ENCODE data around the gene DDIAS. TPM values are rescaled to one million over a fixed set of nuclear protein-coding genes. Genes with fewer than 3 reads are reported as not detected.

DDIAS gene
- total and polyA plus RNA-seq, 9 of the 15 experiments (the other 6 are each of a cell fraction or from before 2014, with no cell fraction given): 9.4 to 27.2 (median 23.3) TPM

GRCh38 chr11:82854242-82854641 lies 47.3 kb upstream of the DDIAS start:
- POLR2A ChIA-PET: interaction anchor here (0.7 kb wide), 1 partner anchor 38 kb away, joined by 4 read pairs; no protein-coding TSS in a partner anchor
- FAIRE-seq: no peak
- Histone ChIP-seq H3K27me3 (ENCODE audit: control insufficient read depth in 2 of 2, insufficient read depth in 2 of 2, low read length in 2 of 2) (no peaks in the 10 kb centered on the region), H3K4me3 (no peak overlapping the region), H3K79me2 (ENCODE audit: control insufficient read depth, insufficient read depth, low read length) (no peaks in the 10 kb centered on the region), H4K20me1 (replicated peaks; ENCODE audit: control insufficient read depth, insufficient read depth, low read length) (no peaks in the 10 kb centered on the region; the same call in 1 of the 2 replicates), H3K9ac (ENCODE audit: insufficient read depth in 1 of 2, low read depth in 2 of 2, low read length in 2 of 2) (no peak overlapping the region), H3K36me3 (ENCODE audit: control insufficient read depth, insufficient read depth, low read length) (0 out of 3 replicates have a peak, but pooled peaks cover 2% of the 10 kb centered on the region), H3K9me1 (ENCODE audit: control insufficient read depth, insufficient read depth, low read length) (no peaks in the 10 kb centered on the region), H3K9me3 (replicated peaks; ENCODE audit: control insufficient read depth, insufficient read depth, low read depth, low read length) (no peaks in the 10 kb centered on the region), H3K4me2 (ENCODE audit: insufficient read depth, low read length) (no peak overlapping the region), H3K4me1 (replicated peaks in 1 of 2; ENCODE audit: control insufficient read depth in 2 of 2, insufficient read depth in 2 of 2, low read length in 2 of 2) (no peaks in the 10 kb centered on the region), H3K27ac (ENCODE audit: extremely low read depth, low read depth, low read length) (no peak overlapping the region), H2AFZ (ENCODE audit: low read depth, low read length) (no peak overlapping the region)
- no TSS peak for BruUV-seq (replicated peaks)
- in situ Hi-C loops (cut with MboI): loop anchor here (25.0 kb wide), 1 partner anchor 958 kb away; no protein-coding TSS in a partner anchor
- intact Hi-C loops (cut with micrococcal nuclease): no loop called here
- CTCF ChIA-PET (ENCODE audit: low intra/inter-chr PET ratio): no interaction called here
- DNase-seq (ENCODE audit: extremely low read depth in 1 of 4, low spot score in 3 of 4): no peak
- no peak for ATAC-seq
- TF ChIP-seq TBP (optimal IDR thresholded peaks at IDR 0.05; ENCODE audit: low read depth, low read length): no peak
- TF ChIP-seq ZBTB2 (IDR thresholded peaks at IDR 0.05): no peak
- no peak for TF ChIP-seq TSC22D4 (tag; IDR thresholded peaks at IDR 0.05)
- TF ChIP-seq CCAR2 (IDR thresholded peaks at IDR 0.05; ENCODE audit: low read depth, low read length): no peak
- TF ChIP-seq, protein P1, sequence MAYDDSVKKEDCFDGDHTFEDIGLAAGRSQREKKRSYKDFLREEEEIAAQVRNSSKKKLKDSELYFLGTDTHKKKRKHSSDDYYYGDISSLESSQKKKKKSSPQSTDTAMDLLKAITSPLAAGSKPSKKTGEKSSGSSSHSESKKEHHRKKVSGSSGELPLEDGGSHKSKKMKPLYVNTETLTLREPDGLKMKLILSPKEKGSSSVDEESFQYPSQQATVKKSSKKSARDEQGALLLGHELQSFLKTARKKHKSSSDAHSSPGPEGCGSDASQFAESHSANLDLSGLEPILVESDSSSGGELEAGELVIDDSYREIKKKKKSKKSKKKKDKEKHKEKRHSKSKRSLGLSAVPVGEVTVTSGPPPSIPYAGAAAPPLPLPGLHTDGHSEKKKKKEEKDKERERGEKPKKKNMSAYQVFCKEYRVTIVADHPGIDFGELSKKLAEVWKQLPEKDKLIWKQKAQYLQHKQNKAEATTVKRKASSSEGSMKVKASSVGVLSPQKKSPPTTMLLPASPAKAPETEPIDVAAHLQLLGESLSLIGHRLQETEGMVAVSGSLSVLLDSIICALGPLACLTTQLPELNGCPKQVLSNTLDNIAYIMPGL (CRISPR knock-in tag; IDR thresholded peaks at IDR 0.05): no peak
- no peak for TF ChIP-seq KLF6 (CRISPR knock-in tag; IDR thresholded peaks at IDR 0.05; ENCODE audit: borderline replicate concordance)
- TF ChIP-seq, protein P2, sequence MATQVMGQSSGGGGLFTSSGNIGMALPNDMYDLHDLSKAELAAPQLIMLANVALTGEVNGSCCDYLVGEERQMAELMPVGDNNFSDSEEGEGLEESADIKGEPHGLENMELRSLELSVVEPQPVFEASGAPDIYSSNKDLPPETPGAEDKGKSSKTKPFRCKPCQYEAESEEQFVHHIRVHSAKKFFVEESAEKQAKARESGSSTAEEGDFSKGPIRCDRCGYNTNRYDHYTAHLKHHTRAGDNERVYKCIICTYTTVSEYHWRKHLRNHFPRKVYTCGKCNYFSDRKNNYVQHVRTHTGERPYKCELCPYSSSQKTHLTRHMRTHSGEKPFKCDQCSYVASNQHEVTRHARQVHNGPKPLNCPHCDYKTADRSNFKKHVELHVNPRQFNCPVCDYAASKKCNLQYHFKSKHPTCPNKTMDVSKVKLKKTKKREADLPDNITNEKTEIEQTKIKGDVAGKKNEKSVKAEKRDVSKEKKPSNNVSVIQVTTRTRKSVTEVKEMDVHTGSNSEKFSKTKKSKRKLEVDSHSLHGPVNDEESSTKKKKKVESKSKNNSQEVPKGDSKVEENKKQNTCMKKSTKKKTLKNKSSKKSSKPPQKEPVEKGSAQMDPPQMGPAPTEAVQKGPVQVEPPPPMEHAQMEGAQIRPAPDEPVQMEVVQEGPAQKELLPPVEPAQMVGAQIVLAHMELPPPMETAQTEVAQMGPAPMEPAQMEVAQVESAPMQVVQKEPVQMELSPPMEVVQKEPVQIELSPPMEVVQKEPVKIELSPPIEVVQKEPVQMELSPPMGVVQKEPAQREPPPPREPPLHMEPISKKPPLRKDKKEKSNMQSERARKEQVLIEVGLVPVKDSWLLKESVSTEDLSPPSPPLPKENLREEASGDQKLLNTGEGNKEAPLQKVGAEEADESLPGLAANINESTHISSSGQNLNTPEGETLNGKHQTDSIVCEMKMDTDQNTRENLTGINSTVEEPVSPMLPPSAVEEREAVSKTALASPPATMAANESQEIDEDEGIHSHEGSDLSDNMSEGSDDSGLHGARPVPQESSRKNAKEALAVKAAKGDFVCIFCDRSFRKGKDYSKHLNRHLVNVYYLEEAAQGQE (IDR thresholded peaks at IDR 0.05; ENCODE audit: borderline replicate concordance): no peak
- TF ChIP-seq, protein P2 (CRISPR knock-in tag; IDR thresholded peaks at IDR 0.05; ENCODE audit: low read depth): no peak
- TF ChIP-seq CBX3 (IDR thresholded peaks at IDR 0.05; ENCODE audit: borderline replicate concordance in 1 of 2, low read length in 2 of 2): no peak
- TF ChIP-seq HES1 (IDR thresholded peaks at IDR 0.05; ENCODE audit: low read depth): no peak
- TF ChIP-seq SNIP1 (IDR thresholded peaks at IDR 0.05; ENCODE audit: low read depth): no peak
- TF ChIP-seq STAG1 (CRISPR knock-in tag; IDR thresholded peaks at IDR 0.05; ENCODE audit: borderline replicate concordance): no peak
